NCI-H774 (cell line): ENCODE measurements around the gene DCN.
"Not testable (repeated sequence)": the region's sequence is repeated elsewhere in the genome, so short reads cannot be mapped to it uniquely, and the experiment has no call there.

Experiments used
- DNase-seq: peaks from one replicate; lab custom pipeline; 2025; lab: John Stamatoyannopoulos, UW

DCN gene, protein sequence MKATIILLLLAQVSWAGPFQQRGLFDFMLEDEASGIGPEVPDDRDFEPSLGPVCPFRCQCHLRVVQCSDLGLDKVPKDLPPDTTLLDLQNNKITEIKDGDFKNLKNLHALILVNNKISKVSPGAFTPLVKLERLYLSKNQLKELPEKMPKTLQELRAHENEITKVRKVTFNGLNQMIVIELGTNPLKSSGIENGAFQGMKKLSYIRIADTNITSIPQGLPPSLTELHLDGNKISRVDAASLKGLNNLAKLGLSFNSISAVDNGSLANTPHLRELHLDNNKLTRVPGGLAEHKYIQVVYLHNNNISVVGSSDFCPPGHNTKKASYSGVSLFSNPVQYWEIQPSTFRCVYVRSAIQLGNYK

DNA sequence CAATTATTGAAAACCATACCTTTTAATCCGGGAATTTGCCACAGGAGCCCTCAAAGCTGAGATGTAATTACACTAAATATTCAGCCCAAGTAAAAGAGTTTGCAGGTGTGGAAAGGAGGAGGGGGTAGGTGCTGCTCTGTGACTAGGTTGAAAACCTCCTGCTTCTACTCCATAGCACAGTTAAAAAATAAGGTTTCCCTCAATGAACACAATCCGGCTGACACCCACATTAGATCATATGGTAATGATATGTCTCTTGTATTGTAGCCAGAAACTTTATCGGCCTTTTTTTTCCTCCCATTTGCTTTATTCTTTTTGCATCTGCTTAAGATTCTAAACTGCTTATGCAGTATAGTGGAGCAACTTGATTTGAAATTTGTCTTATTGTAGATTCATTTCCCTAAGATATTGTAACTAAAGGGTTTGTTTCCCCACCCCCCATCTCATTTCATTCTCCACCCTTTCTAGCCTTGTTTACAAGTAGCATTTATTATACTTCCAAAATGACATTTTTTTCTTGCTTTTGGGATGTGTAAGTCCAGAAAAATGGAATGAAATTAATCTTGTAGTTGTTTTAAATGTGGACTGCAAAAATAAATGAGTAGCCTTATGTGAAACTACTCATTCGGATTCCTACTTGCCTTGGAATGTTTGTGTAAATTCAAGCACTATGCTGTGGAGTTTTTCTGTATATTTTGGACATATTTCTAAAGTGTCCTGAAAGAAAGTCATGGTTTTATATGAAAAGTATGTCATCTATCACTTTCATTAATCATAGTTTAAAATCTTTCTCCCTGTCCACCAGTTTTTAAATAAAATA is at the start of gene DCN:
Gene DCN, minus strand, starts transcription at position 182 of the 820 bp plus-strand sequence. CDS start 4,265 bp downstream, outside the sequence.
- DNase-seq = no peak

DNA sequence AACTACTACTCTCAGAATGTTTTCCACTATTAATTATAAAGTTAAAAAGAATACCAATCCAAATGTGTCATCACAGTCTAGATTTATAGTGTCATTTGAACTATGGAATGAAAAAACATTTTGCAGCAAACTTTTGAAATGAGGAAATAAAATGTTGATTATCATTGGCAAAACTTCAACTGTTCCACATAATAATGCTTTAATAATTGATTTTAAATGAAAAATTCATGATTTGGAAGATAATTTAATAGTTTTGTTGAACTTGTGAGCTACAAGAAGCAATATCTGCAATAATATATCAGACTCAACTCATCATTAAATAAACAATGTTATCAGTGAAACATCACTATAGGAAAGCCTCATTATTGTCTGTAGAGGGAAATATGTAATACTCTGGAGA is 48.2 kb upstream of the DCN start:
- no peak for DNase-seq

DNA sequence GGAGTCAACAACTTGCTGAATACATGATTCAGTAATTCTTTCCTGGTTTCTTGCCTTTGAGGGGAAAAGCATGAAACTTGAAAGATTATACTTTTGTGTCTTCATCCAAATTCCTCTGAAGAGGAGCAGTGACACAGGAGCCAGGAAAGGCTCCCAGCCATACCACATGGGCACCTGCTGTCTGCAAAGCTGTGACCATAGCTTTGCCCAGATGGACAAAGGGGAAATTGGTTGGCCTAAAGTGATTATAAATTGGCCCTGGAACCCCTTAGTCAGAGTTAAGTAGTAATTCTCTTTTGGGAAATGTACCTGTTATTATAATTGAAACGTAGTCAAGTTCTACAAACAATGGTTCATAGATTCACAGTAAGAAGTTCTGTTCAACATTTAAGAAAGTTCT is 44.3 kb upstream of the DCN start:
- no peak for DNase-seq

- no peak for DNase-seq
Observed at GRCh38 chr12:91225316-91225715, 42.7 kb upstream of the DCN start.

DNA sequence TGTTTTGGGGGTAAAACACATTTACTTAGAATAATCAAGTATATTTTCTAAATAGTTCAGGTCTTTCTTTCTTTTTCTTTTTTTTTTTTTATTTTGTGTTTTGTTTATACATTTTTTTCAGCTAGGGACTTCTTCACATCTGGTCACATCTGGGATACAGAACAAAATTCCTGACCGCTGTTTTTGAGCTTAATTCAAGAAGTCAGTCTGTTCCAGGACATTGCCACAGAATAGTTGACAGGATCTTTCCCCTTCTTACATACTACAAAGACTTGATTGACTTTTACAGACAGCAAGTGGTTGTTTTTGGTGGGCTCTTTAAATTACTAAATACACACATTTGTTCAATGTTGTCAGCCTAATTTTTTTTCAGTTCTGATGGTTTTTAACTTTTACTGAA is 41.8 kb upstream of the DCN start:
- DNase-seq = no peak

GRCh38 chr12:91222746-91223145 is 40.1 kb upstream of the DCN start:
- DNase-seq = no peak

- DNase-seq = no peak
Observed at GRCh38 chr12:91219919-91220318, 37.3 kb upstream of the DCN start.

DNA sequence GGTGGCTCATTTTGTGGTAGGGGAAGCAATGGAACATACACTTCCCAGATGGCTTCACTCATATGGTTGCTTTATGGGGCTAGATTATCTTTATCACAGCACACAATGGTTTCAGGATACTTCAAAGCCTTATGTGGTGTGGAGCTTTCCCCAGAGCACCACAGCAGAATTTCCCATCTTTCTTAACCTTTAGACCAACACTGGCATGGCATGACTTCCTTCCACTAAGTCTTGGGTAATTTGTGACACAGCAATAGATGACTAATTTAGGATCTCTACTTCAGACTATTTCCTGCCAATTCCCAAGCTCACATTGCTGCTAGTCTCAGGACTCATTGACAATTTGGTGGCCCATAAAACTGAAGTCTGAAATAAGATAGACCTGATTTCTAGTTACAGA is 36.9 kb upstream of the DCN start:
- DNase-seq = no peak

DNA sequence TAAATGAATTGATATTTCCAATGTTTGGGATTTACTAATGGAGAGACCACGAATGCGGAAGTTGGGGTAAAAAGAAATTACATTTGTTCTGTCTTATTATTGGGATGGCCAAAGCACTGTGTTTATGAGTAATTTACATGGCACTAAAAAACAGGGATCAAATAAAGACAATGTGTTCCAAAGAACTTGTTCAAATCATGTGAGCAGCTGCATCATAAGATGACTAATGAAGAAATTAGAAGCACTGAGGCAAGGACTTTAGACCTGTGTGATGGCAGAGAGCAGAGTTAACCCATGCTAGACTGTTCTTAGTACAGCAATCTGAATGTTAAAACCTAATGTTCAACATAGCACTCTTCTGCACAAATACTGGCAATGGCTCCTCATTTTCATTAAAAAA is 34.3 kb upstream of the DCN start:
- DNase-seq = no peak

- DNase-seq = no peak
Observed at GRCh38 chr12:91215940-91216454, 33.4 kb upstream of the DCN start.

GRCh38 chr12:91211866-91212265 is 29.2 kb upstream of the DCN start:
- DNase-seq = no peak

DNA sequence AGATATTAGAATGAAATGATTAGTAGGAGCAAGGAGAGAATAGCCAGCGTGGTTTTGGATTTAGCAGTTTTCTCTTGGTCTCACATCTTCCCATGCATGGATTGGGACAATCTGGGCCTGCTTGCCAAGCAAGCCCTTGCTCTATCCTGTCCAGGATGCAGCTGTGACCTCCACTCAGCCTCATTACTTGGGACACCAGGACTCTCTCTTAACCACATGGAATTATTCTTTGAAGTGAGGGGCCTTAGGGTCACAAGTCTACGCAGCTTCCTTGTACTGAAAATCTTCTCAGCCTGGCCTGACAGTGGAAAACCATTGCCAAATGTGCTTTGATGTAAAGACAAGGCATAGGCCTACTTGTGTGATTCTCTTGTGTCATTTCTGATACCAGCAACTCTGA is 28.0 kb upstream of the DCN start:
- no peak for DNase-seq

DNA sequence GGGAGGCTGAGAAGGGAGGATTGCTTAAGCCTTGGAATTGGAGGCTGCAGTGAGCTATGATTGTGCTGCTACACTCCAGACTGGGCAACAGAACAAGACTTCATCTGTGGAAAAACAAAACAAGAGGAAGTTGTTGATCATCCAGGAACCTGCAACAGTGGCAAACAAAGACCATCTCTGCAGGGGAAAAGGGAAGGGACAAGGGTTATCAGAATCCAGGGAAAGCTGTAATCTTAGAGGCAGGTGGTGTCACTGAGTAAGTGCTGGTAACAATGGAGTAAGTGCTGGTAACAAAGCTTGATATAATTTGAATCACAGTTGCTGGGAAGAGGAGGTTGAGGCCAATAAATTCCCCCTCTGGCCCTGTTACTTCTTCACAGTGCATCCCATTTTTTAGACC is 27.5 kb upstream of the DCN start:
- DNase-seq = no peak

- DNase-seq = not testable (repeated sequence)
Observed at GRCh38 chr12:91207301-91207700, 24.7 kb upstream of the DCN start.

DNA sequence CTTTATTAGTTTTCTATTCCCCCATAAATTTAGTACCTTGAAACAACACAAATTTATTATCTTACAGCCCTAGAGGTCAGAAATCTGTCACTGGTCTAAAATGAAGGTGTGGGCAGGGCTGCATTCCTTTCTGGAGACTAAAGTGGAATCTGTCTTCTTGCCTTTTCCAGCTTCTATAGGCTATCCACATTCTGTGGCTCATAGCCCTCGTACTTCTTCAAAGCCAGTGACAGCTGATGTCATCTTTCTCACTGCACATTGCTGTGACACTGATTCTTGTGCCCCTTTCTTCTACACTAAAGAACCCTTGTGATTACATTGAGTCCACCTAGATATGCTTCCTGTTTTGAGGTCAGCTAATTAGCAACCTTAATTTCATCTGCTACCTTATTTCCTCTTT is 23.2 kb upstream of the DCN start:
- DNase-seq = no peak

- DNase-seq = no peak
Observed at GRCh38 chr12:91204421-91204820, 21.8 kb upstream of the DCN start.

- no peak for DNase-seq
Observed at GRCh38 chr12:91203610-91204009, 21.0 kb upstream of the DCN start.

DNA sequence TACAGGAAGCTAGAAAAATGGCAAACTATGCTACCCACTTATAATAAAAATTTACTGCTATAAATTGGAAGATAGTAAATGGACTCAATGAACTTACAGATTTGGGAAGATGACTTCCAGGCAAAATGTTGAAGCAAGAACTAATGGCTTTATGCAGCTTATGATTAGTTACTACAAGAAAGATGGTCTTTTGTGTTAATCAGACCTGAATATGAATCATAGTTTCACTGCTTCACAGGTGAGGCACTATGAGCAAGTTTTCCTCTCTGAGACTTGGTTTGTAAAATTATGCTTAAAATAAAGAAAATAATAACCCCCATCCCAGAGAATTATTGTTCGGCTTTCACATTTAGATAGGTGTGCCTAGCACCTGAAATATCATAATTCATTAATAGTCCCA is 19.8 kb upstream of the DCN start:
- DNase-seq = no peak

GRCh38 chr12:91196436-91196835 is 13.8 kb upstream of the DCN start:
- DNase-seq = no peak

DNA sequence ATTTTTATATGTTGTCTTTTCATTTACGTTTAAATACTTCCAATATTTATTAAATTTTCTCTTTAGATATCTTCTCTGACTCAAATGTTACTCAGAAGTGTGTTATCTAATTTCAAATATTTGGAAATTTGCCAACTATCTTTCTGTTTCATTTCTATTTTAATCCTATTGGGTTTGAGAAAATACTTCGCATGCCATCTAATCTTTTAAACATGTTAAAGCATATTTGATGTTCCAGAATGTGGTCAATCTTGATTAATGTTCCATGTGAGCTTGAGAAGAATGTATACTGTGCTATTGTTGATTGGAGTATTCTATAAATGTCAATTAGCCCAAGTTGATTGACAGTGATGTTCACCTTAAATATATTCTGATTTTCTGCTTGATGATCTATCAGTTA is 11.9 kb upstream of the DCN start:
- no peak for DNase-seq

- DNase-seq = no peak
Observed at GRCh38 chr12:91191513-91192111, 9.0 kb upstream of the DCN start.

DNA sequence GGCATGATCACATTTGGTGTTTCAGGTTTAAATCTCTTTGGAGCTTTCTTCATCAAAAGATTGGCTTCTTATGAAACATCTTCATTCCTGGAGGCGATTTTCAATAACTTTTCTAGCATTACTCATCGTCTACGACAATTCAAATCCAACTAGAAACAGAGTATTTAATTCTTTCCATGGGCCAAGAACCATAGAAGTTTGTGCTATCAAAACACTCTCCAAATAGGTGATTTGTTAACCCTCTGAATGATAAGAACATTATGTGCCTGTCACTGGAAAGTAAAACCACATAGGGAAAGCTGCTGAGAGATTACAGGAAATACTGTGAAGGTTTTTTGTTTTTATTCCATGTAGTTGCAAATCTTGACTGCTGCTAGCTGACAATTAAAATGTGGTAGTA is 6.9 kb upstream of the DCN start:
- DNase-seq = no peak

DNA sequence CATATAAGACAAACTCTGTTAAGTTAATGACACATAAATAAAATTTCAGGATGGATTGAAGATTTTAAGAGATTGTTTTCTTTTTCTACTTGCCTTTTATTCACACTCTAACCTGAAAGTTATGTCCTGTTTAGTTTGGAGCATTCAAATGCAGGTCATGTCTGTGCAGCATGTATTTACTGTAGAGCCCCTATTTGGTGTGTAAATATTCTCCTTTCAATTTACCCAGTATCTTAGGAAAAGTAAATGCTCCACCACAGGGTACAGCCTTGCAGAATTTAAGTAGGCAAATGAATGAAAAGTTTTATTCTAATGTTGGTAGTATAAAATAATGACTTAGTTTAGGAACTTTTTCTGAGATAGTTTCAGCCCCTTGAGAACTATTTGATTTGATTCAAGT is 6.2 kb upstream of the DCN start:
- no peak for DNase-seq
